Stimulated activated naive B cell treated with anti-CD40 and anti-IgM and Interleukin-4, amounts not matched to agents 10 μg/mL and 1 μg/mL and 100 μg/mL, for 72 hours (primary cell): ENCODE measurements around the gene COL16A1.

Experiments used
- ATAC-seq, 2 donors: fragments of 150-1000 bp; cut with Tn5 transposase; replicated peaks; 2 replicates each; pipeline ENCODE4 v1.10.0; 2021; ENCODE audit warnings: moderate library complexity in 1 of 2
- DNase-seq: peaks from one replicate; pipeline ENCODE4 v3.0.0; 2021
- H3K27ac Mint-ChIP-seq: one replicate; pipeline ENCODE4 v1.8.0; 2022; ENCODE audit warnings: mild to moderate bottlenecking, mixed read lengths
- H3K27me3 Mint-ChIP-seq, 2 donors: one replicate each; pipeline ENCODE4 v1.8.0; 2022; ENCODE audit warnings: mixed read lengths in 2 of 2
- H3K36me3 Mint-ChIP-seq, 2 donors: one replicate each; pipeline ENCODE4 v1.8.0; 2022; ENCODE audit warnings: mixed read lengths in 2 of 2, mild to moderate bottlenecking in 1 of 2
- H3K4me1 Mint-ChIP-seq, 2 donors: one replicate each; pipeline ENCODE4 v1.8.0; 2022; ENCODE audit warnings: mixed read lengths in 2 of 2, mild to moderate bottlenecking in 1 of 2
- H3K4me3 Mint-ChIP-seq, 2 donors: one replicate each; pipeline ENCODE4 v1.8.0; 2022; ENCODE audit warnings: mild to moderate bottlenecking in 2 of 2, mixed read lengths in 2 of 2, moderate library complexity in 1 of 2
- H3K9me3 Mint-ChIP-seq, 2 donors: one replicate each; pipeline ENCODE4 v1.8.0; 2022; ENCODE audit warnings: mixed read lengths in 2 of 2, mild to moderate bottlenecking in 1 of 2

COL16A1 gene

GRCh38 chr1:31642897-31643296, 60.9 kb downstream of the COL16A1 start:
- Mint-ChIP-seq H3K9me3 (no peaks in the 10 kb centered on the region), H3K4me3 (no peak overlapping the region), H3K27ac (no peak overlapping the region), H3K27me3 (no peaks in the 10 kb centered on the region), H3K4me1 (peaks cover 21 to 23% of the 10 kb centered on the region in 2 donors), H3K36me3 (peaks cover 3 to 13% of the 10 kb centered on the region in 2 donors)
- ATAC-seq (no peak), DNase-seq (no peak)

GRCh38 chr1:31642366-31642765, 61.5 kb downstream of the COL16A1 start:
- ATAC-seq (no peak), DNase-seq (no peak)
- Mint-ChIP-seq H3K27me3 (no peaks in the 10 kb centered on the region), H3K27ac (no peak overlapping the region), H3K36me3 (peaks cover 3 to 13% of the 10 kb centered on the region in 2 donors), H3K4me3 (no peak overlapping the region), H3K4me1 (peaks cover 21 to 26% of the 10 kb centered on the region in 2 donors), H3K9me3 (no peaks in the 10 kb centered on the region)

GRCh38 chr1:31640964-31641363, 62.9 kb downstream of the COL16A1 start:
- no peak for ATAC-seq
- Mint-ChIP-seq H3K27me3 (no peaks in the 10 kb centered on the region), H3K27ac (no peak overlapping the region)

GRCh38 chr1:31640179-31640578, 63.6 kb downstream of the COL16A1 start:
- no peak for ATAC-seq
- Mint-ChIP-seq H3K9me3 (no peaks in the 10 kb centered on the region), H3K4me1 (peaks cover 9 to 22% of the 10 kb centered on the region in 2 donors), H3K27me3 (no peaks in the 10 kb centered on the region), H3K36me3 (peaks cover 8 to 20% of the 10 kb centered on the region in 2 donors), H3K4me3 (no peak overlapping the region), H3K27ac (no peak overlapping the region)
- DNase-seq: no peak

More at GRCh38 chr1:31640964-31641363, 62.9 kb downstream of the COL16A1 start:
- Mint-ChIP-seq H3K36me3 (peaks cover 8 to 12% of the 10 kb centered on the region in 2 donors), H3K9me3 (no peaks in the 10 kb centered on the region), H3K4me1 (peaks cover 17 to 24% of the 10 kb centered on the region in 2 donors), H3K4me3 (no peak overlapping the region)
- DNase-seq: no peak

- Mint-ChIP-seq H3K36me3 (peaks cover 15 to 24% of the 10 kb centered on the region in 2 donors), H3K4me1 (peaks cover 15 to 22% of the 10 kb centered on the region in 2 donors), H3K27ac (no peak overlapping the region), H3K4me3 (no peak overlapping the region), H3K27me3 (no peaks in the 10 kb centered on the region), H3K9me3 (no peaks in the 10 kb centered on the region)
- no peak for ATAC-seq
- no peak for DNase-seq
Measured at GRCh38 chr1:31639543-31639942, 64.3 kb downstream of the COL16A1 start.

- Mint-ChIP-seq H3K36me3 (peaks cover 16 to 34% of the 10 kb centered on the region in 2 donors), H3K27ac (peak overlapping the region; percentile 73), H3K9me3 (no peaks in the 10 kb centered on the region), H3K4me1 (peaks cover 7 to 20% of the 10 kb centered on the region in 2 donors), H3K27me3 (no peaks in the 10 kb centered on the region), H3K4me3 (peak overlapping the region in 1 of 2 donors; percentile 15)
- ATAC-seq (peak; percentile 23 to 77), DNase-seq (no peak)
Measured at GRCh38 chr1:31637915-31638673, 65.7 kb downstream of the COL16A1 start.

- H3K4me3 Mint-ChIP-seq: no peak overlapping the region
- no peak for DNase-seq
- no peaks in the 10 kb centered on the region for H3K9me3 Mint-ChIP-seq
- peaks cover 7 to 15% of the 10 kb centered on the region in 2 donors for H3K4me1 Mint-ChIP-seq
- no peaks in the 10 kb centered on the region for H3K27me3 Mint-ChIP-seq
- ATAC-seq: peak in 1 of 2 donors; percentile 34
- peaks cover 38 to 71% of the 10 kb centered on the region in 2 donors for H3K36me3 Mint-ChIP-seq
- no peak overlapping the region for H3K27ac Mint-ChIP-seq
Measured at GRCh38 chr1:31633117-31633516, 70.7 kb downstream of the COL16A1 start.

GRCh38 chr1:31632649-31633048, 71.2 kb downstream of the COL16A1 start:
- ATAC-seq: no peak
- peaks cover 7 to 10% of the 10 kb centered on the region in 2 donors for H3K4me1 Mint-ChIP-seq
- no peak for DNase-seq
- no peaks in the 10 kb centered on the region for H3K27me3 Mint-ChIP-seq
- peaks cover 38 to 76% of the 10 kb centered on the region in 2 donors for H3K36me3 Mint-ChIP-seq
- H3K27ac Mint-ChIP-seq: no peak overlapping the region
- no peaks in the 10 kb centered on the region for H3K9me3 Mint-ChIP-seq
- H3K4me3 Mint-ChIP-seq: no peak overlapping the region

GRCh38 chr1:31628931-31629556, 74.8 kb downstream of the COL16A1 start:
- ATAC-seq (no peak), DNase-seq (no peak)
- Mint-ChIP-seq H3K4me3 (no peak overlapping the region), H3K4me1 (peaks cover 28 to 33% of the 10 kb centered on the region in 2 donors), H3K27me3 (no peaks in the 10 kb centered on the region), H3K27ac (peak overlapping the region; percentile 11), H3K9me3 (peaks cover 0 to 3% of the 10 kb centered on the region in 2 donors), H3K36me3 (peaks cover 42 to 77% of the 10 kb centered on the region in 2 donors)

GRCh38 chr1:31627930-31628559, 75.8 kb downstream of the COL16A1 start:
- H3K27ac Mint-ChIP-seq: no peak overlapping the region

GRCh38 chr1:31627301-31627929, 76.4 kb downstream of the COL16A1 start:
- H3K36me3 Mint-ChIP-seq: peaks cover 46 to 80% of the 10 kb centered on the region in 2 donors
- no peak overlapping the region for H3K4me3 Mint-ChIP-seq
- no peak for ATAC-seq
- H3K9me3 Mint-ChIP-seq: peaks cover 1 to 3% of the 10 kb centered on the region in 2 donors
- H3K27me3 Mint-ChIP-seq: no peaks in the 10 kb centered on the region
- DNase-seq: no peak
- H3K4me1 Mint-ChIP-seq: peaks cover 37 to 47% of the 10 kb centered on the region in 2 donors
- H3K27ac Mint-ChIP-seq: peak overlapping the region; percentile 57

More at GRCh38 chr1:31627930-31628559, 75.8 kb downstream of the COL16A1 start:
- H3K27me3 Mint-ChIP-seq: no peaks in the 10 kb centered on the region
- DNase-seq (no peak), ATAC-seq (no peak)
- peaks cover 37 to 42% of the 10 kb centered on the region in 2 donors for H3K4me1 Mint-ChIP-seq
- H3K4me3 Mint-ChIP-seq: no peak overlapping the region
- H3K9me3 Mint-ChIP-seq: peaks cover 1 to 3% of the 10 kb centered on the region in 2 donors
- peaks cover 49 to 81% of the 10 kb centered on the region in 2 donors for H3K36me3 Mint-ChIP-seq

- Mint-ChIP-seq H3K9me3 (peaks cover 1 to 3% of the 10 kb centered on the region in 2 donors), H3K4me1 (peaks cover 37 to 53% of the 10 kb centered on the region in 2 donors), H3K27me3 (no peaks in the 10 kb centered on the region), H3K36me3 (peaks cover 39 to 82% of the 10 kb centered on the region in 2 donors), H3K27ac (peak overlapping the region; percentile 57), H3K4me3 (no peak overlapping the region)
- ATAC-seq (no peak), DNase-seq (no peak)
Measured at GRCh38 chr1:31626223-31627207, 77.3 kb downstream of the COL16A1 start.

- ATAC-seq (peak; percentile 61 to 66), DNase-seq (no peak)
- Mint-ChIP-seq H3K4me1 (peaks cover 37 to 55% of the 10 kb centered on the region in 2 donors), H3K9me3 (peaks cover 1 to 3% of the 10 kb centered on the region in 2 donors), H3K27ac (peak overlapping the region; percentile 43), H3K36me3 (peaks cover 38 to 76% of the 10 kb centered on the region in 2 donors), H3K27me3 (no peaks in the 10 kb centered on the region), H3K4me3 (peak overlapping the region in 1 of 2 donors; percentile 8)
Measured at GRCh38 chr1:31625561-31626222, 78.1 kb downstream of the COL16A1 start.
